Loucy (cell line): ENCODE measurements around the gene NOL7.

Experiments
- H2AFZ ChIP-seq: fragments of 200-600 bp; sonication (generic); 2 replicates; pipeline ENCODE4 v1.6.0; 2016; ENCODE audit warnings: antibody characterized with exemption, mild to moderate bottlenecking, low read length, moderate library complexity
- H3F3A ChIP-seq: fragments of 200-600 bp; 2 replicates; pipeline ENCODE4 v1.6.0; 2016; ENCODE audit warnings: antibody characterized with exemption, low read depth, mild to moderate bottlenecking
- H3K27me3 ChIP-seq: fragments of 200-600 bp; sonication (generic); 2 replicates; pipeline ENCODE4 v1.6.1; 2014; ENCODE audit warnings: low read length, mild to moderate bottlenecking; ENCODE audit not compliant: insufficient read depth, poor library complexity, severe bottlenecking
- H3K36me3 ChIP-seq: fragments of 200-600 bp; sonication (generic); 2 replicates; pipeline ENCODE4 v1.6.1; 2016; ENCODE audit warnings: low read length; ENCODE audit not compliant: insufficient read depth
- H3K4me1 ChIP-seq: fragments of 200-600 bp; sonication (generic); 2 replicates; pipeline ENCODE4 v1.5.1; 2014; ENCODE audit warnings: low read length, mild to moderate bottlenecking; ENCODE audit not compliant: insufficient read depth, poor library complexity, severe bottlenecking
- H3K4me2 ChIP-seq: fragments of 200-600 bp; sonication (generic); 2 replicates; pipeline ENCODE4 v1.6.0; 2014; ENCODE audit warnings: antibody characterized with exemption, low read length, low read depth, mild to moderate bottlenecking; ENCODE audit not compliant: poor library complexity, severe bottlenecking
- H3K4me3 ChIP-seq: fragments of 200-600 bp; sonication (generic); 2 replicates; pipeline ENCODE4 v1.5.1; 2014; ENCODE audit warnings: low read length, mild to moderate bottlenecking, mixed read lengths; ENCODE audit not compliant: poor library complexity, severe bottlenecking
- H3K79me2 ChIP-seq: fragments of 200-600 bp; sonication (generic); 2 replicates; pipeline ENCODE4 v1.6.1; 2014; ENCODE audit warnings: low read length; ENCODE audit not compliant: insufficient read depth
- H3K9ac ChIP-seq: fragments of 200-600 bp; sonication (generic); 2 replicates; pipeline ENCODE4 v1.6.0; 2014; ENCODE audit warnings: mild to moderate bottlenecking, low read depth, low read length, moderate library complexity; ENCODE audit not compliant: poor library complexity, severe bottlenecking
- H3K9me2 ChIP-seq: fragments of 200-600 bp; sonication (generic); replicated peaks from 2 replicates; pipeline ENCODE4 v1.6.1; 2016; ENCODE audit warnings: low read depth, low read length, mixed read lengths
- H3K9me3 ChIP-seq: fragments of 200-600 bp; sonication (generic); 2 replicates; pipeline ENCODE4 v1.6.1; 2014; ENCODE audit warnings: mild to moderate bottlenecking, antibody characterized with exemption, low read length, low read depth; ENCODE audit not compliant: insufficient read depth
- H4K20me1 ChIP-seq: fragments of 200-600 bp; sonication (generic); 2 replicates; pipeline ENCODE4 v1.6.0; 2014; ENCODE audit warnings: antibody characterized with exemption, low read length, mild to moderate bottlenecking; ENCODE audit not compliant: insufficient read depth, poor library complexity, severe bottlenecking
- EZH2phosphoT487 ChIP-seq: fragments of 200-600 bp; IDR thresholded peaks from 2 replicates; pipeline ENCODE4 v1.6.1; 2018; ENCODE audit warnings: antibody characterized with exemption, mild to moderate bottlenecking, moderate library complexity, borderline replicate concordance
- TF ChIP-seq, protein P1 (sequence below): fragments of 200-600 bp; sonication (generic); conservative IDR thresholded peaks from 2 replicates; pipeline ENCODE4 v1.5.1; 2014; ENCODE audit warnings: mild to moderate bottlenecking, antibody characterized with exemption, low read length

The NOL7 gene

GRCh38 chr6:13605634-13606033 lies 9.5 kb upstream of the NOL7 start:
- Histone ChIP-seq H3K4me2 (no peak overlapping the region), H3K27me3 (no peaks in the 10 kb centered on the region), H3K36me3 (no peaks in the 10 kb centered on the region), H3K9me2 (no peaks in the 10 kb centered on the region), H3F3A (no peaks in the 10 kb centered on the region), H4K20me1 (no peaks in the 10 kb centered on the region), H3K9me3 (no peaks in the 10 kb centered on the region), H3K4me1 (no peaks in the 10 kb centered on the region), H3K9ac (no peak overlapping the region), H3K4me3 (no peak overlapping the region), H2AFZ (no peak overlapping the region), H3K79me2 (no peaks in the 10 kb centered on the region)
- TF ChIP-seq, protein P1, sequence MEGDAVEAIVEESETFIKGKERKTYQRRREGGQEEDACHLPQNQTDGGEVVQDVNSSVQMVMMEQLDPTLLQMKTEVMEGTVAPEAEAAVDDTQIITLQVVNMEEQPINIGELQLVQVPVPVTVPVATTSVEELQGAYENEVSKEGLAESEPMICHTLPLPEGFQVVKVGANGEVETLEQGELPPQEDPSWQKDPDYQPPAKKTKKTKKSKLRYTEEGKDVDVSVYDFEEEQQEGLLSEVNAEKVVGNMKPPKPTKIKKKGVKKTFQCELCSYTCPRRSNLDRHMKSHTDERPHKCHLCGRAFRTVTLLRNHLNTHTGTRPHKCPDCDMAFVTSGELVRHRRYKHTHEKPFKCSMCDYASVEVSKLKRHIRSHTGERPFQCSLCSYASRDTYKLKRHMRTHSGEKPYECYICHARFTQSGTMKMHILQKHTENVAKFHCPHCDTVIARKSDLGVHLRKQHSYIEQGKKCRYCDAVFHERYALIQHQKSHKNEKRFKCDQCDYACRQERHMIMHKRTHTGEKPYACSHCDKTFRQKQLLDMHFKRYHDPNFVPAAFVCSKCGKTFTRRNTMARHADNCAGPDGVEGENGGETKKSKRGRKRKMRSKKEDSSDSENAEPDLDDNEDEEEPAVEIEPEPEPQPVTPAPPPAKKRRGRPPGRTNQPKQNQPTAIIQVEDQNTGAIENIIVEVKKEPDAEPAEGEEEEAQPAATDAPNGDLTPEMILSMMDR: no peak
- TF ChIP-seq EZH2phosphoT487: no peak

DNA sequence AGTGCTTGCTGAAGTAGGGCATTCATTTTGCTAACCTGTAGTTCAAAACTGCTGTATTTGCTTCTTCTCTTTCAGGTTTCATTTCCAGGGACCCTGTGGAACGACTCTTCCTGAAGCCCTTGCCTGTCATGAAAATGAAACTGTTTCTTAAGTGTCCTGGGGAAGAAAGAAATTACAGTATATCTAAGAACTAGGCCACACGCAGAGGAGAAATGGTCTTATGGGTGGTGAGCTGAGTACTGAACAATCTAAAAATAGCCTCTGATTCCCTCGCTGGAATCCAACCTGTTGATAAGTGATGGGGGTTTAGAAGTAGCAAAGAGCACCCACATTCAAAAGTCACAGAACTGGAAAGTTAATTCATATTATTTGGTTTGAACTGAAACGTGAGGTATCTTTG lies 3.4 kb upstream of the NOL7 start:
- Histone ChIP-seq H4K20me1 (peaks cover 14% of the 10 kb centered on the region), H3K4me3 (no peak overlapping the region), H3K79me2 (peaks cover 31% of the 10 kb centered on the region), H3K4me2 (no peak overlapping the region), H3K9ac (peak overlapping the region; percentile 36), H3K27me3 (no peaks in the 10 kb centered on the region), H3K9me2 (no peaks in the 10 kb centered on the region), H3K4me1 (peaks cover 27% of the 10 kb centered on the region), H3K36me3 (no peaks in the 10 kb centered on the region), H3K9me3 (no peaks in the 10 kb centered on the region), H3F3A (0 out of 2 replicates have a peak, but pooled peaks cover 3% of the 10 kb centered on the region), H2AFZ (peak overlapping the region; percentile 18; the same call in 1 of the 2 replicates)
- TF ChIP-seq, protein P1: no peak

DNA sequence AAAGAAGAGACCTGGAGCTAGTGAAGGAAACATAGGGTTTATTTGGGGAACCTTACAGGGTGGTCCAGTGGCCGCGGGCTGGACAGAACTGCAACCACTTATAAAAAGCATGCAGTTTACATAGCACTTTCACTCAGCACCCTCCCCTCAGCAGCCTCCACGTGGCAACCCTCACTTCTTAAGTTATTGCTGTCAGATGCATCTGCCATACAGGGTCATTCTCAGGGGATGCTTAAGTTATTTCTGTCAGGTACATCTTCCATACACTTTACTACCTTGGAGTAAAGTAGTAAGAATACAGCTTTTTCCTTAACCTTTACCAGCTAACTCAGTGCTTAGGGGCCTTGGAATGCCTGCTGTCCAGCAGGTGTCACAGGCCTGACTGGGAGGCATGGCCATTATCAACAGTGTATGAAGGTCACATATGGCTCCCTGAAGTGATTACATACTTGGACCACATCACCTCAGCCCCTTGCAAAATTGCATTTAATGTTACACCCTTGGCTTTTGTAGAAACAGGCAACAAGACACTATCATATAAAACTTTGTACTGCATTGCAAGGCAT lies 2.0 kb upstream of the NOL7 start:
- Histone ChIP-seq H3K4me2 (peak overlapping the region; percentile 96), H3K4me3 (peak overlapping the region; percentile 98)

More for the DNA sequence above, 2.0 kb upstream of the NOL7 start:
- Histone ChIP-seq H3K79me2 (peaks cover 43% of the 10 kb centered on the region), H4K20me1 (peaks cover 26% of the 10 kb centered on the region), H3K9me3 (no peaks in the 10 kb centered on the region), H3K27me3 (no peaks in the 10 kb centered on the region), H3K4me1 (peaks cover 38% of the 10 kb centered on the region), H2AFZ (no peak overlapping the region), H3K36me3 (peaks cover 9% of the 10 kb centered on the region; the same call in 1 of the 2 replicates), H3K9ac (peak overlapping the region; percentile 85), H3K9me2 (no peaks in the 10 kb centered on the region), H3F3A (0 out of 2 replicates have a peak, but pooled peaks cover 3% of the 10 kb centered on the region)
- TF ChIP-seq, protein P1: no peak
- TF ChIP-seq EZH2phosphoT487: no peak
